PC-3 (cell line): ENCODE data around the gene GPC5.

ENCODE experiments used
- CTCF ChIP-seq: fragments of 300-600 bp; sonication (generic); conservative IDR thresholded peaks from 2 replicates; pipeline ENCODE4 v1.5.1; 2017; ENCODE audit warnings: antibody characterized with exemption, low read depth, mild to moderate bottlenecking, low read length
- EZH2 ChIP-seq: fragments of 300-600 bp; sonication (generic); IDR thresholded peaks from one replicate; pipeline ENCODE4 v1.6.1; 2017; ENCODE audit warnings: antibody characterized with exemption, mild to moderate bottlenecking, low read length; ENCODE audit not compliant: unreplicated experiment

DNA sequence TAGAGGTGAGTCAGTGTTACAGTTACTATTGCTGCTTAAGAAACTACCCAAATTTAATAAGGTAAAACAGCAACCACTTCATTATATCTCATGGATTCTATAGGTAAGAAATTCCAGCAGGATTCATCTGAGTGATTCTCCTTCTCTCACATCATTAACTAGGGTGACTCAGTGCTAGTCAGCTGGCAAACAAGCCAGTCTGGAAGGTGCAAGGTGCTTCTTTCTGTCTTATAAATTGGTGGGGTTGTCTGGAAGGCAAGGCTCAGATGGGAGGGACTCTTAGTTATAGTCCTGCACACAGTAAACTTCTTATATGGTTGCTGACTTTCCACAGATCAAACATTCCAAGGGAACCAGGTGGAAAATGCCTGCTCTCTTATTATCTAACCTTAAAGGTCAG is 484.5 kb downstream of the GPC5 start:
- TF ChIP-seq CTCF = no peak
- TF ChIP-seq EZH2 = no peak
